Tibial nerve (tissue), 4 donors: ENCODE measurements around the gene RHAG.

Experiments used
- EP300 ChIP-seq, 2 donors: sonication (generic); formaldehyde crosslinking; IDR thresholded peaks; one replicate each; pipeline ENCODE4 v1.6.1; 2017; ENCODE audit warnings: antibody characterized with exemption in 2 of 2, mild to moderate bottlenecking in 1 of 2
- POLR2A ChIP-seq, 2 donors: fragments of 450-650 bp; IDR thresholded peaks; one replicate each; pipeline ENCODE4 v1.6.1; 2017; ENCODE audit warnings: antibody characterized with exemption in 2 of 2, mild to moderate bottlenecking in 2 of 2, moderate library complexity in 2 of 2
- TF ChIP-seq, protein P1 (sequence below), 5 experiments: fragments of 200-600 bp in 3 of 5; fragments of 450-650 bp in 2 of 5; sonication (generic) in 3 of 5; IDR thresholded peaks; one replicate each; pipeline ENCODE4 v1.5.1; 2016 to 2019; ENCODE audit warnings: antibody characterized with exemption in 5 of 5, mild to moderate bottlenecking in 3 of 5, moderate library complexity in 2 of 5

DNA sequence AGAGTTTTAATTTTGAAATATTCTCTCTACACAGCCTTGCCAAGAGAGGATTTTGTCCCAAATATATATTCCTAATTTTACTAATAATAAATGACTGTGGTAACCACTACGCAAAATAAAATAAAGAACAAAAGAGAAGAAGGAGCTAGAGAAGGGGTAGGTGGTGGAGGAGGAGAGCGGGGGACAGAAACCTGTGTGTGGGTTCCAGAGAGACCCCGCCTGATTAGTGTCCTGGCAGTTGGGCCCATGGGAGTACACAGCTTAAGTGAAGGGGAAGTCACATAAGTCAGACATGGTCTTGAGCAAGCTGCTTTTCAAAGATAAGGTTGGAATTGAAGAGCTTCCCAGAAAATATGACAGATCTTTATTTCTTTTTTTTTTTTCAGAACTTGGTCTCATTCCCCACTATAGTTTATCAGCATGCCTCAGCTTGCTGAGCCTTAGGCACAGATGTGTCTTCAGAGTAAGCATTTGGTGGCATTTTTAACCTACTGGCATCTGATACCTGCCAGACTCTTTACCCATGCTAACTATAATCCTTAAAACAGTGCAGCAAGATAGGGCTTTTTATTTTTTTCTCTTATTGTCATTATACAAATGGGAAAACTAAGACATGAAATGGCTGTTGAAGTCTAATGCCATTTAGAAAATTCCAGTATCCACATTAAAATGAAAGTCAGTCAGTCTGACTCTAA lies 9.6 kb upstream of the RHAG start:
- TF ChIP-seq, protein P1, sequence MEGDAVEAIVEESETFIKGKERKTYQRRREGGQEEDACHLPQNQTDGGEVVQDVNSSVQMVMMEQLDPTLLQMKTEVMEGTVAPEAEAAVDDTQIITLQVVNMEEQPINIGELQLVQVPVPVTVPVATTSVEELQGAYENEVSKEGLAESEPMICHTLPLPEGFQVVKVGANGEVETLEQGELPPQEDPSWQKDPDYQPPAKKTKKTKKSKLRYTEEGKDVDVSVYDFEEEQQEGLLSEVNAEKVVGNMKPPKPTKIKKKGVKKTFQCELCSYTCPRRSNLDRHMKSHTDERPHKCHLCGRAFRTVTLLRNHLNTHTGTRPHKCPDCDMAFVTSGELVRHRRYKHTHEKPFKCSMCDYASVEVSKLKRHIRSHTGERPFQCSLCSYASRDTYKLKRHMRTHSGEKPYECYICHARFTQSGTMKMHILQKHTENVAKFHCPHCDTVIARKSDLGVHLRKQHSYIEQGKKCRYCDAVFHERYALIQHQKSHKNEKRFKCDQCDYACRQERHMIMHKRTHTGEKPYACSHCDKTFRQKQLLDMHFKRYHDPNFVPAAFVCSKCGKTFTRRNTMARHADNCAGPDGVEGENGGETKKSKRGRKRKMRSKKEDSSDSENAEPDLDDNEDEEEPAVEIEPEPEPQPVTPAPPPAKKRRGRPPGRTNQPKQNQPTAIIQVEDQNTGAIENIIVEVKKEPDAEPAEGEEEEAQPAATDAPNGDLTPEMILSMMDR (IDR thresholded peaks at IDR 0.05), result no peak
- TF ChIP-seq POLR2A (IDR thresholded peaks at IDR 0.05) (no peak), EP300 (IDR thresholded peaks at IDR 0.05) (no peak)
